Activated B cell treated with CpG ODN at 0.5 μM for 24 hours (primary cell): ENCODE data around the gene TMC6. TPM values are rescaled to one million over a fixed set of nuclear protein-coding genes. Genes with fewer than 3 reads are reported as not detected.

ENCODE experiments used
- ATAC-seq: fragments of 200-7000 bp; cut with Tn5 transposase; one replicate; pipeline ENCODE4 v1.10.0; 2021; ENCODE audit warnings: low read depth, mild to moderate bottlenecking, moderate library complexity
- CTCF ChIA-PET: fragments of 350-600 bp; sonication (Branson Sonifier 250); formaldehyde crosslinking; loops from one replicate; lab custom pipeline; 2021; ENCODE audit warnings: antibody characterized with exemption; lab: Charles Lee
- POLR2A ChIA-PET: fragments of 350-600 bp; sonication (Branson Sonifier 250); formaldehyde crosslinking; loops from one replicate; lab custom pipeline; 2021; ENCODE audit warnings: antibody characterized with exemption; lab: Charles Lee
- DNase-seq: peaks from one replicate; pipeline ENCODE4 v3.0.0; 2022
- H3K27ac Mint-ChIP-seq: one replicate; pipeline ENCODE4 v1.8.0; 2020; ENCODE audit warnings: mixed read lengths
- H3K27me3 Mint-ChIP-seq: one replicate; pipeline ENCODE4 v1.8.0; 2021; ENCODE audit warnings: mixed read lengths
- H3K36me3 Mint-ChIP-seq: one replicate; pipeline ENCODE4 v1.8.0; 2021; ENCODE audit warnings: low read depth, mixed read lengths
- H3K4me1 Mint-ChIP-seq: one replicate; pipeline ENCODE4 v1.8.0; 2021; ENCODE audit warnings: mixed read lengths
- H3K4me3 Mint-ChIP-seq: one replicate; pipeline ENCODE4 v1.8.0; 2020; ENCODE audit warnings: mild to moderate bottlenecking, mixed read lengths
- H3K9me3 Mint-ChIP-seq: one replicate; pipeline ENCODE4 v1.8.0; 2020; ENCODE audit warnings: mixed read lengths
- CTCF ChIP-seq: fragments of 200-600 bp; IDR thresholded peaks from one replicate; pipeline ENCODE4 v1.8.0; 2022; ENCODE audit warnings: antibody characterized with exemption, mild to moderate bottlenecking
- intact Hi-C: fragments of 100-400 bp; cut with micrococcal nuclease; formaldehyde crosslinking; loops from one replicate; pipeline ENCODE4 v1.15.1; 2024
- total RNA-seq: library from RNA; stranded (reverse); gene quantifications from 2 replicates; pipeline ENCODE4 v1.2.3, GENCODE V29; 2022

TMC6 gene
- total RNA-seq, 1 donor from 2014 or later: 896 TPM

- peaks cover 64% of the 10 kb centered on the region for H3K36me3 Mint-ChIP-seq
- intact Hi-C loops: no loop called here
- no peak for ATAC-seq
- H3K9me3 Mint-ChIP-seq: no peaks in the 10 kb centered on the region
- ChIA-PET CTCF (interaction anchor here (1.5 to 9.7 kb wide), 2 partner anchors 31 to 40 kb away, joined by 5 to 220 read pairs; partner anchors contain the start of genes TMC6 and TMC8), POLR2A (interaction anchor here (0.6 to 33.1 kb wide), 3 partner anchors 30 to 185 kb away, joined by 4 to 2404 read pairs (median 5); partner anchors contain the start of genes C17orf99, TMC6 and TMC8)
- H3K27me3 Mint-ChIP-seq: no peaks in the 10 kb centered on the region
- DNase-seq: no peak
- peak overlapping the region; percentile 90 for H3K27ac Mint-ChIP-seq
- no peak for TF ChIP-seq CTCF
- peaks cover 74% of the 10 kb centered on the region for H3K4me1 Mint-ChIP-seq
- peak overlapping the region; percentile 84 for H3K4me3 Mint-ChIP-seq
Measured at GRCh38 chr17:78170692-78171590, 42.4 kb upstream of the TMC6 start.

GRCh38 chr17:78168903-78169793 is 40.6 kb upstream of the TMC6 start:
- H3K27ac Mint-ChIP-seq: peak overlapping the region; percentile 90
- no peaks in the 10 kb centered on the region for H3K27me3 Mint-ChIP-seq
- intact Hi-C loops: loop anchor here (1.0 kb wide), 4 partner anchors 14 to 42 kb away; no protein-coding TSS in a partner anchor
- H3K4me3 Mint-ChIP-seq: peak overlapping the region; percentile 84
- ATAC-seq (peak; percentile 23), DNase-seq (peak; percentile 41)
- H3K9me3 Mint-ChIP-seq: no peaks in the 10 kb centered on the region
- ChIA-PET CTCF (interaction anchor here (1.0 to 1.1 kb wide), 2 partner anchors 27 to 34 kb away, joined by 3 to 4 read pairs; no protein-coding TSS in a partner anchor), POLR2A (interaction anchor here (0.5 to 33.1 kb wide), 12 partner anchors 10 to 1012 kb away, joined by 3 to 2404 read pairs (median 4); partner anchors contain the start of genes C17orf99, TMC6, TMC8 and TMEM235)
- no peak for TF ChIP-seq CTCF
- peaks cover 58% of the 10 kb centered on the region for H3K4me1 Mint-ChIP-seq
- peaks cover 49% of the 10 kb centered on the region for H3K36me3 Mint-ChIP-seq

- ATAC-seq: peak; percentile 75
Measured at GRCh38 chr17:78168242-78168902, 39.8 kb upstream of the TMC6 start, which contains the start of gene SYNGR2. Gene SYNGR2, plus strand, starts transcription at chr17:78168581. Its CDS starts 36 bp downstream, at chr17:78168617.

More at GRCh38 chr17:78168242-78168902, 39.8 kb upstream of the TMC6 start, which contains the start of gene SYNGR2:
- POLR2A ChIA-PET: interaction anchor here (0.6 to 33.1 kb wide), 8 partner anchors 10 to 477 kb away, joined by 3 to 2404 read pairs (median 4); partner anchors contain the start of genes C17orf99, TMC6 and TMC8
- H3K4me3 Mint-ChIP-seq: peak within 1 kb of the TSS; percentile 84
- CTCF ChIA-PET: no interaction called here
- no peaks in the 10 kb centered on the region for H3K27me3 Mint-ChIP-seq
- peak; percentile 92 for DNase-seq
- peak within 1 kb of the TSS; percentile 90 for H3K27ac Mint-ChIP-seq
- H3K4me1 Mint-ChIP-seq: peaks cover 52% of the 10 kb centered on the region
- no peaks in the 10 kb centered on the region for H3K9me3 Mint-ChIP-seq
- peaks cover 41% of the 10 kb centered on the region for H3K36me3 Mint-ChIP-seq
- TF ChIP-seq CTCF: no peak
- intact Hi-C loops: loop anchor here (1.0 kb wide), 4 partner anchors 13 to 41 kb away; no protein-coding TSS in a partner anchor
